HepG2 (cell line): ENCODE data around the gene UTS2R. TPM values are rescaled to one million over a fixed set of nuclear protein-coding genes. Genes with fewer than 3 reads are reported as not detected.

Experiments
- CC2D1A ChIP-seq: sonication (generic); formaldehyde crosslinking; IDR thresholded peaks from 2 replicates; pipeline ENCODE4 v1.8.1; 2023; ENCODE audit warnings: mild to moderate bottlenecking, missing genetic modification reagents
- LCORL ChIP-seq, 2 experiments: fragments of 450-650 bp in 1 of 2; sonication (generic) in 1 of 2; formaldehyde crosslinking in 1 of 2; IDR thresholded peaks; 2 replicates each; pipeline versions ENCODE4 v1.5.0 to v1.6.1; 2017 to 2020; ENCODE audit warnings: antibody characterized with exemption in 1 of 2, missing genetic modification reagents in 1 of 2
- SMARCC2 ChIP-seq: fragments of 450-650 bp; IDR thresholded peaks from 2 replicates; pipeline ENCODE4 v1.6.1; 2017; ENCODE audit warnings: antibody characterized with exemption, mild to moderate bottlenecking
- ZFP62 ChIP-seq: sonication (generic); formaldehyde crosslinking; IDR thresholded peaks from 2 replicates; pipeline ENCODE4 v1.4.0; 2020; ENCODE audit warnings: missing genetic modification reagents
- ZKSCAN1 ChIP-seq: fragments of 150-350 bp; IDR thresholded peaks from 2 replicates; pipeline ENCODE4 v1.6.1; 2014; ENCODE audit warnings: low read length
- ZNF296 ChIP-seq: sonication (generic); formaldehyde crosslinking; conservative IDR thresholded peaks from 2 replicates; pipeline ENCODE4 v1.5.0; 2020; ENCODE audit warnings: mild to moderate bottlenecking, missing genetic modification reagents
- ZNF557 ChIP-seq: sonication (generic); formaldehyde crosslinking; IDR thresholded peaks from 2 replicates; pipeline ENCODE4 v1.4.0; 2020; ENCODE audit warnings: missing genetic modification reagents
- ZNF577 ChIP-seq: sonication (generic); formaldehyde crosslinking; IDR thresholded peaks from 2 replicates; pipeline ENCODE4 v1.4.0; 2020; ENCODE audit warnings: mild to moderate bottlenecking, low read depth, missing genetic modification reagents, borderline replicate concordance
- ZNF713 ChIP-seq: sonication (generic); formaldehyde crosslinking; IDR thresholded peaks from 2 replicates; pipeline ENCODE4 v1.4.0; 2020; ENCODE audit warnings: mild to moderate bottlenecking, missing genetic modification reagents
- ZNF766 ChIP-seq: sonication (generic); formaldehyde crosslinking; IDR thresholded peaks from 2 replicates; pipeline ENCODE4 v1.5.0; 2020; ENCODE audit warnings: missing genetic modification reagents, borderline replicate concordance
- polyA plus RNA-seq, 8 experiments: library from polyadenylated mRNA; depleted of rRNA in 3 of 8; stranded (reverse) in 7 of 8; unstranded in 1 of 8; fragments of >200 nt; fragmentation: Illumina TruSeq in 4 of 8; extraction: Trizol in 4 of 8; gene quantifications; 2 replicates each; pipeline versions ENCODE4 v1.2.1 to v1.2.3, GENCODE V29; 2011 to 2016; ENCODE audit warnings: low read depth in 4 of 8, missing spikeins in 1 of 8, mixed read lengths in 1 of 8; ENCODE audit not compliant: insufficient read depth in 1 of 8
- total RNA-seq, 5 experiments: library from RNA; depleted of rRNA; stranded (reverse); fragments of >200 nt; fragmentation: Illumina TruSeq; extraction: Trizol; gene quantifications; 2 replicates each; pipeline ENCODE4 v1.2.3, GENCODE V29; 2016; ENCODE audit warnings: low read depth in 1 of 5
- TF ChIP-seq, protein P1 (sequence below): sonication (generic); formaldehyde crosslinking; IDR thresholded peaks from 2 replicates; pipeline ENCODE4 v1.9.0; 2022; ENCODE audit warnings: missing genetic modification reagents, mild to moderate bottlenecking, borderline replicate concordance
- TF ChIP-seq, protein P2 (sequence below): sonication (generic); formaldehyde crosslinking; IDR thresholded peaks from 2 replicates; pipeline ENCODE4 v1.8.1; 2022; ENCODE audit warnings: low read depth, mild to moderate bottlenecking, missing genetic modification reagents
- TF ChIP-seq, protein P3 (sequence below): sonication (generic); formaldehyde crosslinking; IDR thresholded peaks from 2 replicates; pipeline ENCODE4 v1.4.0; 2020; ENCODE audit warnings: mild to moderate bottlenecking, low read depth, missing genetic modification reagents
- TF ChIP-seq, protein P4 (sequence below): IDR thresholded peaks from 2 replicates; pipeline ENCODE4 v1.6.1; 2016; ENCODE audit warnings: missing compliant biosample characterization, missing genetic modification reagents, borderline replicate concordance

UTS2R gene
- total and polyA plus RNA-seq, 2 of the 13 experiments (the other 11 are each of a cell fraction or from before 2014, with no cell fraction given) = 0.13 to 0.15 TPM

DNA sequence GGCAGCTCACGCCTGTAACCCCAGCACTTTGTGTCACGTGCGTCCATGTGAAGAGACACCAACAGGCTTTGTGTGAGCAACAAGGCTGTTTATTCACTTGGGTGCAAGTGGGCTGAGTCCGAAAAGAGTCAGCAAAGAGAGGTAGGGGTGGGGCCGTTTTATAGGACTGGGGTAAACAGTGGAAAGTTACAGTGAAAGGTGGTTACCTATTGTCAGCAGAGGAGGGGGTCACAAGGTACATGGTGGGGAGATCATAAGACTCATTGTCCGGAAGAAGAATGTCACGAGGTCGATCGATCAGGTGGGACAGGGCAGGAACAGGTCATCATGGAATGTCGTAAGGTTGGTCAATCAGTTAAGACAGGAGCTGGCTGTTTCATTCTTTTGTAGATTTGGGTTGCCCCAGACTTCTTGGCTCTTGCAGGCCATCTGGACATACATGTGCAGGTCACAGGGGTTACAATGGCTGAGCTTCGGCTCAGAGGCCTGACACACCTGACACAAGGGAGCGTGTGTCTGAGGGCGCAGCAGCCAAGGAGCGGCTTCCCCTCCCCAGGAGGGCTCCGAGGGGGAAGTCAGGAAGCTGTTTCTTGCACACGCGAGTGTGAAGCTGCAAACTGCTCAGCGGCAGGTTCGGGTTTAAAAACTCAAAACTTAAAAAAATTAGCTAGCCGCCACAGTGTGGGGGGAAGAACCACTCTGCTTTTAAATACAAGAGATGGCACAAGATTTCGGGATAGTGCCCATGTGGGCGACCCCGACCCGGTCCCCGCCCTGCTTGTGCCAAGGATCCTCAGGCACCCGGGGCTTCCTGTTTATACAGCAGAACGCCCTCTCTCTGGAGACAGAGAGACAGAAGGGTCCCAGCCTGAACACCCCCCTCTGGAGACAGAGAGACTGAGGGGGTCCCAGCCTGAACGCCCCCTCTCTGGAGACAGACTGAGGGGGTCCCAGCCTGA lies 24.9 kb upstream of the UTS2R start (continued):
- TF ChIP-seq, protein P1, sequence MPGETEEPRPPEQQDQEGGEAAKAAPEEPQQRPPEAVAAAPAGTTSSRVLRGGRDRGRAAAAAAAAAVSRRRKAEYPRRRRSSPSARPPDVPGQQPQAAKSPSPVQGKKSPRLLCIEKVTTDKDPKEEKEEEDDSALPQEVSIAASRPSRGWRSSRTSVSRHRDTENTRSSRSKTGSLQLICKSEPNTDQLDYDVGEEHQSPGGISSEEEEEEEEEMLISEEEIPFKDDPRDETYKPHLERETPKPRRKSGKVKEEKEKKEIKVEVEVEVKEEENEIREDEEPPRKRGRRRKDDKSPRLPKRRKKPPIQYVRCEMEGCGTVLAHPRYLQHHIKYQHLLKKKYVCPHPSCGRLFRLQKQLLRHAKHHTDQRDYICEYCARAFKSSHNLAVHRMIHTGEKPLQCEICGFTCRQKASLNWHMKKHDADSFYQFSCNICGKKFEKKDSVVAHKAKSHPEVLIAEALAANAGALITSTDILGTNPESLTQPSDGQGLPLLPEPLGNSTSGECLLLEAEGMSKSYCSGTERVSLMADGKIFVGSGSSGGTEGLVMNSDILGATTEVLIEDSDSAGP = peak; percentile 54; the same call in 1 of the 2 replicates
- TF ChIP-seq SMARCC2 = no peak
- no peak for TF ChIP-seq CC2D1A (CRISPR knock-in tag)
- no peak; the same call in 1 of the 2 replicates for TF ChIP-seq ZNF296
- TF ChIP-seq ZNF557 (CRISPR knock-in tag) = no peak
- peak; percentile 90 for TF ChIP-seq LCORL (IDR thresholded peaks at IDR 0.05)
- peak; percentile 99 for TF ChIP-seq LCORL (CRISPR knock-in tag; IDR thresholded peaks at IDR 0.05)
- TF ChIP-seq ZNF577 (CRISPR knock-in tag) = no peak
- TF ChIP-seq ZFP62 (CRISPR knock-in tag) = no peak
- TF ChIP-seq, protein P2, sequence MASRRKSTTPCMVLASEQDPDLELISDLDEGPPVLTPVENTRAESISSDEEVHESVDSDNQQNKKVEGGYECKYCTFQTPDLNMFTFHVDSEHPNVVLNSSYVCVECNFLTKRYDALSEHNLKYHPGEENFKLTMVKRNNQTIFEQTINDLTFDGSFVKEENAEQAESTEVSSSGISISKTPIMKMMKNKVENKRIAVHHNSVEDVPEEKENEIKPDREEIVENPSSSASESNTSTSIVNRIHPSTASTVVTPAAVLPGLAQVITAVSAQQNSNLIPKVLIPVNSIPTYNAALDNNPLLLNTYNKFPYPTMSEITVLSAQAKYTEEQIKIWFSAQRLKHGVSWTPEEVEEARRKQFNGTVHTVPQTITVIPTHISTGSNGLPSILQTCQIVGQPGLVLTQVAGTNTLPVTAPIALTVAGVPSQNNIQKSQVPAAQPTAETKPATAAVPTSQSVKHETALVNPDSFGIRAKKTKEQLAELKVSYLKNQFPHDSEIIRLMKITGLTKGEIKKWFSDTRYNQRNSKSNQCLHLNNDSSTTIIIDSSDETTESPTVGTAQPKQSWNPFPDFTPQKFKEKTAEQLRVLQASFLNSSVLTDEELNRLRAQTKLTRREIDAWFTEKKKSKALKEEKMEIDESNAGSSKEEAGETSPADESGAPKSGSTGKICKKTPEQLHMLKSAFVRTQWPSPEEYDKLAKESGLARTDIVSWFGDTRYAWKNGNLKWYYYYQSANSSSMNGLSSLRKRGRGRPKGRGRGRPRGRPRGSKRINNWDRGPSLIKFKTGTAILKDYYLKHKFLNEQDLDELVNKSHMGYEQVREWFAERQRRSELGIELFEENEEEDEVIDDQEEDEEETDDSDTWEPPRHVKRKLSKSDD (CRISPR knock-in tag) = peak; percentile 94
- TF ChIP-seq, protein P3, sequence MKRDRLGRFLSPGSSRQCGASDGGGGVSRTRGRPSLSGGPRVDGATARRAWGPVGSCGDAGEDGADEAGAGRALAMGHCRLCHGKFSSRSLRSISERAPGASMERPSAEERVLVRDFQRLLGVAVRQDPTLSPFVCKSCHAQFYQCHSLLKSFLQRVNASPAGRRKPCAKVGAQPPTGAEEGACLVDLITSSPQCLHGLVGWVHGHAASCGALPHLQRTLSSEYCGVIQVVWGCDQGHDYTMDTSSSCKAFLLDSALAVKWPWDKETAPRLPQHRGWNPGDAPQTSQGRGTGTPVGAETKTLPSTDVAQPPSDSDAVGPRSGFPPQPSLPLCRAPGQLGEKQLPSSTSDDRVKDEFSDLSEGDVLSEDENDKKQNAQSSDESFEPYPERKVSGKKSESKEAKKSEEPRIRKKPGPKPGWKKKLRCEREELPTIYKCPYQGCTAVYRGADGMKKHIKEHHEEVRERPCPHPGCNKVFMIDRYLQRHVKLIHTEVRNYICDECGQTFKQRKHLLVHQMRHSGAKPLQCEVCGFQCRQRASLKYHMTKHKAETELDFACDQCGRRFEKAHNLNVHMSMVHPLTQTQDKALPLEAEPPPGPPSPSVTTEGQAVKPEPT (CRISPR knock-in tag) = no peak
- TF ChIP-seq ZNF713 (CRISPR knock-in tag) = no peak
- TF ChIP-seq, protein P4, sequence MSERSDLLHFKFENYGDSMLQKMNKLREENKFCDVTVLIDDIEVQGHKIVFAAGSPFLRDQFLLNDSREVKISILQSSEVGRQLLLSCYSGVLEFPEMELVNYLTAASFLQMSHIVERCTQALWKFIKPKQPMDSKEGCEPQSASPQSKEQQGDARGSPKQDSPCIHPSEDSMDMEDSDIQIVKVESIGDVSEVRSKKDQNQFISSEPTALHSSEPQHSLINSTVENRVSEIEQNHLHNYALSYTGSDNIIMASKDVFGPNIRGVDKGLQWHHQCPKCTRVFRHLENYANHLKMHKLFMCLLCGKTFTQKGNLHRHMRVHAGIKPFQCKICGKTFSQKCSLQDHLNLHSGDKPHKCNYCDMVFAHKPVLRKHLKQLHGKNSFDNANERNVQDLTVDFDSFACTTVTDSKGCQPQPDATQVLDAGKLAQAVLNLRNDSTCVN (CRISPR knock-in tag) = peak; percentile 76; the same call in 1 of the 2 replicates
- TF ChIP-seq ZKSCAN1 = no peak
- peak; percentile 78; the same call in 1 of the 2 replicates for TF ChIP-seq ZNF766
